Body of pancreas (tissue), 4 donors: ENCODE measurements around the gene EYS.

ENCODE experiments used
- POLR2A ChIP-seq, 3 donors: fragments of 450-650 bp; IDR thresholded peaks; one replicate each; pipeline ENCODE4 v1.6.1; 2016; ENCODE audit warnings: antibody characterized with exemption in 3 of 3, mild to moderate bottlenecking in 2 of 3
- TF ChIP-seq, protein P1 (sequence below), 7 experiments: fragments of 450-650 bp in 4 of 7; fragments of 200-600 bp in 3 of 7; sonication (generic) in 3 of 7; IDR thresholded peaks; one replicate each; pipeline ENCODE4 v1.5.1; 2016 to 2019; ENCODE audit warnings: antibody characterized with exemption in 7 of 7

DNA sequence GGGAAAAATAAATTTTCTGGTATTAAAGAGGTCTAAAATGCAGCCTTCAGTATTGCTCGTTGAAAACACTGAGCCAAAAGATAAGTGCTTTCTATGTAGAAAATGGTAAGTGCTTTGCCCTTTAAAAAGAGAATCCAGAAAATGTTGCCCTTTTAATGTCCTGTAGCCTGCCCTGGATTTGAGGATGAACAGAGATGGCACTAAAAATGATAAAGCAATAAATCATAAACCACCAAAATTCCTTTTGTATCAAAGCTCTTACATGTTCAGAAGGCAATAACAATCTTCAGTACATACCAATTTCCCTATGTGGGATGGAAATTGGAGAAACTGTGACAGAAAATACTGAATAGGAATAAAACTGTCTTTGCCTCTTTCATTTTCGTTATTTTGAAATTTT is 1665.7 kb downstream of the EYS start:
- TF ChIP-seq, protein P1, sequence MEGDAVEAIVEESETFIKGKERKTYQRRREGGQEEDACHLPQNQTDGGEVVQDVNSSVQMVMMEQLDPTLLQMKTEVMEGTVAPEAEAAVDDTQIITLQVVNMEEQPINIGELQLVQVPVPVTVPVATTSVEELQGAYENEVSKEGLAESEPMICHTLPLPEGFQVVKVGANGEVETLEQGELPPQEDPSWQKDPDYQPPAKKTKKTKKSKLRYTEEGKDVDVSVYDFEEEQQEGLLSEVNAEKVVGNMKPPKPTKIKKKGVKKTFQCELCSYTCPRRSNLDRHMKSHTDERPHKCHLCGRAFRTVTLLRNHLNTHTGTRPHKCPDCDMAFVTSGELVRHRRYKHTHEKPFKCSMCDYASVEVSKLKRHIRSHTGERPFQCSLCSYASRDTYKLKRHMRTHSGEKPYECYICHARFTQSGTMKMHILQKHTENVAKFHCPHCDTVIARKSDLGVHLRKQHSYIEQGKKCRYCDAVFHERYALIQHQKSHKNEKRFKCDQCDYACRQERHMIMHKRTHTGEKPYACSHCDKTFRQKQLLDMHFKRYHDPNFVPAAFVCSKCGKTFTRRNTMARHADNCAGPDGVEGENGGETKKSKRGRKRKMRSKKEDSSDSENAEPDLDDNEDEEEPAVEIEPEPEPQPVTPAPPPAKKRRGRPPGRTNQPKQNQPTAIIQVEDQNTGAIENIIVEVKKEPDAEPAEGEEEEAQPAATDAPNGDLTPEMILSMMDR (IDR thresholded peaks at IDR 0.05) = no peak
- no peak for TF ChIP-seq POLR2A (IDR thresholded peaks at IDR 0.05)
